ENCODE data around the gene A2M. TPM values are rescaled to one million over a fixed set of nuclear protein-coding genes. Genes with fewer than 3 reads are reported as not detected.

Gene A2M
- total and polyA plus RNA-seq, 2 of the 13 experiments (the other 11 are each of a cell fraction or from before 2014, with no cell fraction given): 2,807 to 6,551 TPM

GRCh38 chr12:9095322-9095721 lies 20.4 kb downstream of the A2M start (continued):
- TF ChIP-seq, protein P1, sequence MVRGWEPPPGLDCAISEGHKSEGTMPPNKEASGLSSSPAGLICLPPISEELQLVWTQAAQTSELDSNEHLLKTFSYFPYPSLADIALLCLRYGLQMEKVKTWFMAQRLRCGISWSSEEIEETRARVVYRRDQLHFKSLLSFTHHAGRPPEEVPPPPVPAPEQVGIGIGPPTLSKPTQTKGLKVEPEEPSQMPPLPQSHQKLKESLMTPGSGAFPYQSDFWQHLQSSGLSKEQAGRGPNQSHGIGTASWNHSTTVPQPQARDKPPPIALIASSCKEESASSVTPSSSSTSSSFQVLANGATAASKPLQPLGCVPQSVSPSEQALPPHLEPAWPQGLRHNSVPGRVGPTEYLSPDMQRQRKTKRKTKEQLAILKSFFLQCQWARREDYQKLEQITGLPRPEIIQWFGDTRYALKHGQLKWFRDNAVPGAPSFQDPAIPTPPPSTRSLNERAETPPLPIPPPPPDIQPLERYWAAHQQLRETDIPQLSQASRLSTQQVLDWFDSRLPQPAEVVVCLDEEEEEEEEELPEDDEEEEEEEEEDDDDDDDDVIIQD (CRISPR knock-in tag; IDR thresholded peaks at IDR 0.05; ENCODE audit: low read depth): no peak
- TF ChIP-seq EHMT2 (IDR thresholded peaks at IDR 0.05; ENCODE audit: borderline replicate concordance, low read depth, low read length) (no peak), POLR2AphosphoS5 (IDR thresholded peaks at IDR 0.05; ENCODE audit: low read depth, low read length) (peak; percentile 45), MLXIP (CRISPR knock-in tag; IDR thresholded peaks at IDR 0.05; ENCODE audit: borderline replicate concordance) (no peak), RBM22 (optimal IDR thresholded peaks at IDR 0.05; ENCODE audit: low read length) (peak; percentile 88), SATB2 (CRISPR knock-in tag; IDR thresholded peaks at IDR 0.05) (no peak), TFE3 (CRISPR knock-in tag; IDR thresholded peaks at IDR 0.05) (no peak), MAFF (IDR thresholded peaks at IDR 0.05; ENCODE audit: low read depth, low read length) (no peak)

Measured in HepG2 (cell line).